ENCODE data around the gene TRDN. TPM values are rescaled to one million over a fixed set of nuclear protein-coding genes. Genes with fewer than 3 reads are reported as not detected.

Gene TRDN
- polyA plus RNA-seq, 1 donor from 2014 or later, result not detected

- TF ChIP-seq, protein P1, sequence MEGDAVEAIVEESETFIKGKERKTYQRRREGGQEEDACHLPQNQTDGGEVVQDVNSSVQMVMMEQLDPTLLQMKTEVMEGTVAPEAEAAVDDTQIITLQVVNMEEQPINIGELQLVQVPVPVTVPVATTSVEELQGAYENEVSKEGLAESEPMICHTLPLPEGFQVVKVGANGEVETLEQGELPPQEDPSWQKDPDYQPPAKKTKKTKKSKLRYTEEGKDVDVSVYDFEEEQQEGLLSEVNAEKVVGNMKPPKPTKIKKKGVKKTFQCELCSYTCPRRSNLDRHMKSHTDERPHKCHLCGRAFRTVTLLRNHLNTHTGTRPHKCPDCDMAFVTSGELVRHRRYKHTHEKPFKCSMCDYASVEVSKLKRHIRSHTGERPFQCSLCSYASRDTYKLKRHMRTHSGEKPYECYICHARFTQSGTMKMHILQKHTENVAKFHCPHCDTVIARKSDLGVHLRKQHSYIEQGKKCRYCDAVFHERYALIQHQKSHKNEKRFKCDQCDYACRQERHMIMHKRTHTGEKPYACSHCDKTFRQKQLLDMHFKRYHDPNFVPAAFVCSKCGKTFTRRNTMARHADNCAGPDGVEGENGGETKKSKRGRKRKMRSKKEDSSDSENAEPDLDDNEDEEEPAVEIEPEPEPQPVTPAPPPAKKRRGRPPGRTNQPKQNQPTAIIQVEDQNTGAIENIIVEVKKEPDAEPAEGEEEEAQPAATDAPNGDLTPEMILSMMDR (IDR thresholded peaks at IDR 0.05; ENCODE audit: poor library complexity, severe bottlenecking), result no peak
- TF ChIP-seq EZH2 (IDR thresholded peaks at IDR 0.05; ENCODE audit: borderline replicate concordance, insufficient read depth, low read length, poor library complexity, severe bottlenecking), result no peak
- no peak for TF ChIP-seq RAD21 (conservative IDR thresholded peaks at IDR 0.05)
- TF ChIP-seq TAF1 (IDR thresholded peaks at IDR 0.05; ENCODE audit: low read depth), result no peak
- TF ChIP-seq MXI1 (conservative IDR thresholded peaks at IDR 0.05; ENCODE audit: poor library complexity, severe bottlenecking), result no peak
- no peak for TF ChIP-seq SMC3 (conservative IDR thresholded peaks at IDR 0.05; ENCODE audit: poor library complexity)
- TF ChIP-seq POLR2AphosphoS5 (IDR thresholded peaks at IDR 0.05), result no peak
- no peak for TF ChIP-seq REST (IDR thresholded peaks at IDR 0.05; ENCODE audit: borderline replicate concordance)
- TF ChIP-seq EP300 (conservative IDR thresholded peaks at IDR 0.05; ENCODE audit: poor library complexity, severe bottlenecking), result no peak
- H3K27ac ChIP-seq (ENCODE audit: low read length), result no peak overlapping the region
- H3K36me3 ChIP-seq (ENCODE audit: insufficient read depth, low read length), result no peaks in the 10 kb centered on the region
- H3K4me3 ChIP-seq (ENCODE audit: low read length), result no peak overlapping the region
- no peak overlapping the region for H3K4me2 ChIP-seq (ENCODE audit: low read length)
- H2AFZ ChIP-seq (ENCODE audit: low read depth, low read length), result no peak overlapping the region
- H3K9me3 ChIP-seq (ENCODE audit: low read length), result no peaks in the 10 kb centered on the region
- no peaks in the 10 kb centered on the region for H3K9me2 ChIP-seq (ENCODE audit: insufficient read depth, low read length)
- no peaks in the 10 kb centered on the region for H3K79me2 ChIP-seq (replicated peaks; ENCODE audit: insufficient read depth, low read length)
- no peaks in the 10 kb centered on the region for H3F3A ChIP-seq (ENCODE audit: insufficient read depth, low read length, poor library complexity, severe bottlenecking)
- H3K9ac ChIP-seq (ENCODE audit: low read length), result no peak overlapping the region
- no peaks in the 10 kb centered on the region for H3K27me3 ChIP-seq (ENCODE audit: insufficient read depth, low read depth, low read length)
- H4K20me1 ChIP-seq (ENCODE audit: insufficient read depth), result no peaks in the 10 kb centered on the region
Measured at GRCh38 chr6:123589317-123589716, 47.4 kb downstream of the TRDN start.

- no peaks in the 10 kb centered on the region for H3F3A ChIP-seq (ENCODE audit: insufficient read depth, low read length, poor library complexity, severe bottlenecking)
- no peaks in the 10 kb centered on the region for H3K9me3 ChIP-seq (ENCODE audit: low read length)
- no peaks in the 10 kb centered on the region for H3K79me2 ChIP-seq (replicated peaks; ENCODE audit: insufficient read depth, low read length)
- H3K9me2 ChIP-seq (ENCODE audit: insufficient read depth, low read length), result no peaks in the 10 kb centered on the region
- H3K36me3 ChIP-seq (ENCODE audit: insufficient read depth, low read length), result no peaks in the 10 kb centered on the region
- no peak overlapping the region for H3K27ac ChIP-seq (ENCODE audit: low read length)
- H3K4me2 ChIP-seq (ENCODE audit: low read length), result no peak overlapping the region
- no peaks in the 10 kb centered on the region for H3K27me3 ChIP-seq (ENCODE audit: insufficient read depth, low read depth, low read length)
- no peak overlapping the region for H2AFZ ChIP-seq (ENCODE audit: low read depth, low read length)
- H4K20me1 ChIP-seq (ENCODE audit: insufficient read depth), result no peaks in the 10 kb centered on the region
- no peak overlapping the region for H3K9ac ChIP-seq (ENCODE audit: low read length)
- H3K4me3 ChIP-seq (ENCODE audit: low read length), result no peak overlapping the region
- TF ChIP-seq POLR2AphosphoS5 (IDR thresholded peaks at IDR 0.05) (no peak), MXI1 (conservative IDR thresholded peaks at IDR 0.05; ENCODE audit: poor library complexity, severe bottlenecking) (no peak), TAF1 (IDR thresholded peaks at IDR 0.05; ENCODE audit: low read depth) (no peak), REST (IDR thresholded peaks at IDR 0.05; ENCODE audit: borderline replicate concordance) (no peak), EZH2 (IDR thresholded peaks at IDR 0.05; ENCODE audit: borderline replicate concordance, insufficient read depth, low read length, poor library complexity, severe bottlenecking) (no peak), RAD21 (conservative IDR thresholded peaks at IDR 0.05) (no peak), SMC3 (conservative IDR thresholded peaks at IDR 0.05; ENCODE audit: poor library complexity) (no peak), EP300 (conservative IDR thresholded peaks at IDR 0.05; ENCODE audit: poor library complexity, severe bottlenecking) (no peak)
- TF ChIP-seq, protein P1 (IDR thresholded peaks at IDR 0.05; ENCODE audit: poor library complexity, severe bottlenecking), result no peak
Measured at GRCh38 chr6:123588546-123588895, 48.2 kb downstream of the TRDN start.
